A673 (cell line): ENCODE data around the gene YJEFN3.

Source experiments
- EZH2 ChIP-seq: fragments of 200-600 bp; sonication (generic); IDR thresholded peaks from 2 replicates; pipeline ENCODE4 v1.6.1; 2017; ENCODE audit warnings: borderline replicate concordance, low read depth, mild to moderate bottlenecking, mixed read lengths, antibody characterized with exemption, low read length; ENCODE audit not compliant: poor library complexity, severe bottlenecking
- TF ChIP-seq, protein P1 (sequence below): fragments of 300-800, 200-600 bp; sonication (generic); conservative IDR thresholded peaks from 2 replicates; pipeline ENCODE4 v1.5.1; 2017; ENCODE audit warnings: low read depth, mild to moderate bottlenecking, antibody characterized with exemption, low read length, moderate library complexity, mixed read lengths

- TF ChIP-seq, protein P1, sequence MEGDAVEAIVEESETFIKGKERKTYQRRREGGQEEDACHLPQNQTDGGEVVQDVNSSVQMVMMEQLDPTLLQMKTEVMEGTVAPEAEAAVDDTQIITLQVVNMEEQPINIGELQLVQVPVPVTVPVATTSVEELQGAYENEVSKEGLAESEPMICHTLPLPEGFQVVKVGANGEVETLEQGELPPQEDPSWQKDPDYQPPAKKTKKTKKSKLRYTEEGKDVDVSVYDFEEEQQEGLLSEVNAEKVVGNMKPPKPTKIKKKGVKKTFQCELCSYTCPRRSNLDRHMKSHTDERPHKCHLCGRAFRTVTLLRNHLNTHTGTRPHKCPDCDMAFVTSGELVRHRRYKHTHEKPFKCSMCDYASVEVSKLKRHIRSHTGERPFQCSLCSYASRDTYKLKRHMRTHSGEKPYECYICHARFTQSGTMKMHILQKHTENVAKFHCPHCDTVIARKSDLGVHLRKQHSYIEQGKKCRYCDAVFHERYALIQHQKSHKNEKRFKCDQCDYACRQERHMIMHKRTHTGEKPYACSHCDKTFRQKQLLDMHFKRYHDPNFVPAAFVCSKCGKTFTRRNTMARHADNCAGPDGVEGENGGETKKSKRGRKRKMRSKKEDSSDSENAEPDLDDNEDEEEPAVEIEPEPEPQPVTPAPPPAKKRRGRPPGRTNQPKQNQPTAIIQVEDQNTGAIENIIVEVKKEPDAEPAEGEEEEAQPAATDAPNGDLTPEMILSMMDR = no peak
- TF ChIP-seq EZH2 = no peak
These were observed 29.9 kb downstream of the YJEFN3 start for GRCh38 chr19:19558636-19559035.
